ENCODE data around the gene YWHAG.
"Not testable (repeated sequence)": the region's sequence is repeated elsewhere in the genome, so short reads cannot be mapped to it uniquely, and the experiment has no call there.

The YWHAG gene

GRCh38 chr7:76363754-76364153, 5.0 kb upstream of the YWHAG start:
- not testable (repeated sequence) for H3K36me3 Mint-ChIP-seq (ENCODE audit: low read depth); H3K9me3 Mint-ChIP-seq; H3K27me3 Mint-ChIP-seq (ENCODE audit: low read depth)
- Mint-ChIP-seq H3K4me3 (peak overlapping the region; percentile 65), H3K27ac (peak overlapping the region; percentile 95), H3K4me1 (ENCODE audit: low read depth) (peaks cover 27% of the 10 kb centered on the region)

GRCh38 chr7:76359978-76360638, 1.3 kb upstream of the YWHAG start:
- peaks cover 43% of the 10 kb centered on the region for H3K4me1 Mint-ChIP-seq (ENCODE audit: low read depth)
- H3K36me3 Mint-ChIP-seq (ENCODE audit: low read depth) = peaks cover 21% of the 10 kb centered on the region
- peak overlapping the region; percentile 98 for H3K27ac Mint-ChIP-seq
- peak overlapping the region; percentile 91 for H3K4me3 Mint-ChIP-seq
- no peaks in the 10 kb centered on the region for H3K27me3 Mint-ChIP-seq (ENCODE audit: low read depth)
- no peaks in the 10 kb centered on the region for H3K9me3 Mint-ChIP-seq

- peaks cover 42% of the 10 kb centered on the region for H3K4me1 Mint-ChIP-seq (ENCODE audit: low read depth)
- H3K4me3 Mint-ChIP-seq = peak overlapping the region; percentile 91
- peak overlapping the region; percentile 98 for H3K27ac Mint-ChIP-seq
- no peaks in the 10 kb centered on the region for H3K27me3 Mint-ChIP-seq (ENCODE audit: low read depth)
- no peaks in the 10 kb centered on the region for H3K9me3 Mint-ChIP-seq
- H3K36me3 Mint-ChIP-seq (ENCODE audit: low read depth) = peaks cover 27% of the 10 kb centered on the region
These were observed 553 bp upstream of the YWHAG start for GRCh38 chr7:76359111-76359977.

- Mint-ChIP-seq H3K27ac (peak overlapping the region; percentile 98), H3K9me3 (no peaks in the 10 kb centered on the region), H3K4me1 (ENCODE audit: low read depth) (peaks cover 32% of the 10 kb centered on the region), H3K36me3 (ENCODE audit: low read depth) (peaks cover 27% of the 10 kb centered on the region), H3K4me3 (peak overlapping the region; percentile 98), H3K27me3 (ENCODE audit: low read depth) (no peaks in the 10 kb centered on the region)
These were observed 745 bp downstream of the YWHAG start for GRCh38 chr7:76358011-76358480.

- H3K27ac Mint-ChIP-seq = peak overlapping the region; percentile 98
- H3K36me3 Mint-ChIP-seq (ENCODE audit: low read depth) = peaks cover 27% of the 10 kb centered on the region
- no peaks in the 10 kb centered on the region for H3K27me3 Mint-ChIP-seq (ENCODE audit: low read depth)
- H3K9me3 Mint-ChIP-seq = no peaks in the 10 kb centered on the region
- peak overlapping the region; percentile 98 for H3K4me3 Mint-ChIP-seq
- peaks cover 32% of the 10 kb centered on the region for H3K4me1 Mint-ChIP-seq (ENCODE audit: low read depth)
These were observed 1.2 kb downstream of the YWHAG start for GRCh38 chr7:76357475-76358010.

GRCh38 chr7:76356823-76357222, 2.0 kb downstream of the YWHAG start:
- Mint-ChIP-seq H3K9me3 (no peaks in the 10 kb centered on the region), H3K4me1 (ENCODE audit: low read depth) (peaks cover 34% of the 10 kb centered on the region), H3K36me3 (ENCODE audit: low read depth) (peaks cover 28% of the 10 kb centered on the region), H3K4me3 (peak overlapping the region; percentile 98), H3K27me3 (ENCODE audit: low read depth) (no peaks in the 10 kb centered on the region), H3K27ac (peak overlapping the region; percentile 98)

GRCh38 chr7:76356115-76356514, 2.7 kb downstream of the YWHAG start:
- H3K27me3 Mint-ChIP-seq (ENCODE audit: low read depth) = no peaks in the 10 kb centered on the region
- peaks cover 30% of the 10 kb centered on the region for H3K36me3 Mint-ChIP-seq (ENCODE audit: low read depth)
- H3K9me3 Mint-ChIP-seq = no peaks in the 10 kb centered on the region
- H3K27ac Mint-ChIP-seq = no peak overlapping the region
- peaks cover 39% of the 10 kb centered on the region for H3K4me1 Mint-ChIP-seq (ENCODE audit: low read depth)
- no peak overlapping the region for H3K4me3 Mint-ChIP-seq

GRCh38 chr7:76354981-76355730, 3.6 kb downstream of the YWHAG start:
- H3K27me3 Mint-ChIP-seq (ENCODE audit: low read depth) = no peaks in the 10 kb centered on the region
- no peaks in the 10 kb centered on the region for H3K9me3 Mint-ChIP-seq
- no peak overlapping the region for H3K4me3 Mint-ChIP-seq
- peaks cover 33% of the 10 kb centered on the region for H3K36me3 Mint-ChIP-seq (ENCODE audit: low read depth)
- no peak overlapping the region for H3K27ac Mint-ChIP-seq
- peaks cover 40% of the 10 kb centered on the region for H3K4me1 Mint-ChIP-seq (ENCODE audit: low read depth)

- Mint-ChIP-seq H3K36me3 (ENCODE audit: low read depth) (peaks cover 36% of the 10 kb centered on the region), H3K4me1 (ENCODE audit: low read depth) (peaks cover 35% of the 10 kb centered on the region), H3K27ac (no peak overlapping the region), H3K27me3 (ENCODE audit: low read depth) (no peaks in the 10 kb centered on the region), H3K4me3 (no peak overlapping the region), H3K9me3 (no peaks in the 10 kb centered on the region)
These were observed 4.3 kb downstream of the YWHAG start for GRCh38 chr7:76354516-76354915.

- peaks cover 35% of the 10 kb centered on the region for H3K4me1 Mint-ChIP-seq (ENCODE audit: low read depth)
- peaks cover 36% of the 10 kb centered on the region for H3K36me3 Mint-ChIP-seq (ENCODE audit: low read depth)
- H3K27ac Mint-ChIP-seq = no peak overlapping the region
- H3K9me3 Mint-ChIP-seq = no peaks in the 10 kb centered on the region
- no peaks in the 10 kb centered on the region for H3K27me3 Mint-ChIP-seq (ENCODE audit: low read depth)
- H3K4me3 Mint-ChIP-seq = no peak overlapping the region
These were observed 5.0 kb downstream of the YWHAG start for GRCh38 chr7:76353744-76354143.

GRCh38 chr7:76352193-76352592, 6.6 kb downstream of the YWHAG start:
- no peaks in the 10 kb centered on the region for H3K27me3 Mint-ChIP-seq (ENCODE audit: low read depth)
- H3K27ac Mint-ChIP-seq = no peak overlapping the region
- peaks cover 32% of the 10 kb centered on the region for H3K36me3 Mint-ChIP-seq (ENCODE audit: low read depth)
- H3K4me3 Mint-ChIP-seq = no peak overlapping the region
- H3K4me1 Mint-ChIP-seq (ENCODE audit: low read depth) = peaks cover 35% of the 10 kb centered on the region
- no peaks in the 10 kb centered on the region for H3K9me3 Mint-ChIP-seq

GRCh38 chr7:76351372-76351771, 7.4 kb downstream of the YWHAG start:
- Mint-ChIP-seq H3K27me3 (ENCODE audit: low read depth) (no peaks in the 10 kb centered on the region), H3K27ac (peak overlapping the region; percentile 38), H3K4me3 (no peak overlapping the region), H3K9me3 (no peaks in the 10 kb centered on the region), H3K36me3 (ENCODE audit: low read depth) (peaks cover 37% of the 10 kb centered on the region), H3K4me1 (ENCODE audit: low read depth) (peaks cover 37% of the 10 kb centered on the region)

- no peak overlapping the region for H3K4me3 Mint-ChIP-seq
- no peaks in the 10 kb centered on the region for H3K27me3 Mint-ChIP-seq (ENCODE audit: low read depth)
- H3K4me1 Mint-ChIP-seq (ENCODE audit: low read depth) = peaks cover 30% of the 10 kb centered on the region
- H3K36me3 Mint-ChIP-seq (ENCODE audit: low read depth) = peaks cover 31% of the 10 kb centered on the region
- H3K27ac Mint-ChIP-seq = no peak overlapping the region
- H3K9me3 Mint-ChIP-seq = no peaks in the 10 kb centered on the region
These were observed 9.4 kb downstream of the YWHAG start for GRCh38 chr7:76349313-76349885.

GRCh38 chr7:76347710-76348109, 11.1 kb downstream of the YWHAG start:
- H3K27me3 Mint-ChIP-seq (ENCODE audit: low read depth) = no peaks in the 10 kb centered on the region
- peak overlapping the region; percentile 18 for H3K4me3 Mint-ChIP-seq
- peaks cover 36% of the 10 kb centered on the region for H3K4me1 Mint-ChIP-seq (ENCODE audit: low read depth)
- peak overlapping the region; percentile 61 for H3K27ac Mint-ChIP-seq
- H3K36me3 Mint-ChIP-seq (ENCODE audit: low read depth) = peaks cover 39% of the 10 kb centered on the region
- no peaks in the 10 kb centered on the region for H3K9me3 Mint-ChIP-seq

Data from T-helper 1 cell treated with Interleukin-12 subunit alpha and Interleukin-12 subunit beta and Interleukin-4 antibody, amounts not matched to agents 30 μg/mL and 1 μg/mL, for 36 hours (primary cell).